Heart left ventricle (tissue), 16 donors: ENCODE results near the gene IFT43. TPM values are rescaled to one million over a fixed set of nuclear protein-coding genes. Genes with fewer than 3 reads are reported as not detected.

Experiments
- ATAC-seq, 4 donors: fragments of 200-7000 bp; cut with Tn5 transposase; one replicate each; pipeline ENCODE4 v1.9.1; 2020 to 2022; ENCODE audit warnings: moderate library complexity in 4 of 4, mild to moderate bottlenecking in 3 of 4, moderate number of reproducible peaks in 1 of 4
- DNase-seq, 5 donors: peaks; one replicate each; pipeline ENCODE4 v3.0.0-alpha.2; 2020
- H3K27ac ChIP-seq, 12 donors: fragments of 200-600 bp; sonication (generic) in 4 of 12; one replicate each; pipeline versions ENCODE4 v1.5.0 to v1.8.0; 2016 to 2022; ENCODE audit warnings: mild to moderate bottlenecking in 2 of 12
- H3K27me3 ChIP-seq, 9 donors: fragments of 200-600 bp; sonication (generic) in 2 of 9; one replicate each; pipeline versions ENCODE4 v1.5.1 to v1.8.0; 2016 to 2022; ENCODE audit warnings: mild to moderate bottlenecking in 3 of 9
- H3K36me3 ChIP-seq, 9 donors: fragments of 200-600 bp; sonication (generic) in 2 of 9; one replicate each; pipeline versions ENCODE4 v1.5.0 to v1.8.0; 2018 to 2022; ENCODE audit warnings: mild to moderate bottlenecking in 2 of 9
- H3K4me1 ChIP-seq, 12 donors: fragments of 200-600 bp; sonication (generic) in 4 of 12; one replicate each; pipeline versions ENCODE4 v1.5.0 to v1.8.0; 2016 to 2022; ENCODE audit warnings: mild to moderate bottlenecking in 3 of 12
- H3K4me3 ChIP-seq, 12 donors: fragments of 200-600 bp; sonication (generic) in 4 of 12; one replicate each; pipeline versions ENCODE4 v1.5.0 to v1.8.0; 2017 to 2022; ENCODE audit warnings: mild to moderate bottlenecking in 9 of 12, moderate library complexity in 4 of 12
- H3K9me3 ChIP-seq, 12 donors: fragments of 200-600 bp; sonication (generic) in 4 of 12; one replicate each; pipeline versions ENCODE4 v1.5.0 to v1.8.0; 2016 to 2022; ENCODE audit warnings: mild to moderate bottlenecking in 1 of 12
- CTCF ChIP-seq, 12 donors: fragments of 200-600 bp; sonication (generic) in 4 of 12; IDR thresholded peaks; one replicate each; pipeline versions ENCODE4 v1.5.0 to v1.8.0; 2018 to 2022; ENCODE audit warnings: antibody characterized with exemption in 12 of 12, mild to moderate bottlenecking in 5 of 12
- POLR2A ChIP-seq, 2 donors: fragments of 450-650 bp; IDR thresholded peaks; one replicate each; pipeline ENCODE4 v1.6.1; 2017; ENCODE audit warnings: antibody characterized with exemption in 2 of 2, mild to moderate bottlenecking in 2 of 2, moderate library complexity in 2 of 2
- WGBS, 4 donors: extraction: QIAGEN DNeasy Blood & Tissue Kit in 2 of 4; methylation state at CpG; one replicate each; pipeline versions ENCODE4 v1.1.5 to v1.1.7; 2013 to 2018; 5-methylcytosine and 5-hydroxymethylcytosine counted together
- intact Hi-C, 10 donors: fragments of 100-400 bp; cut with DNase I; formaldehyde crosslinking; loops; one replicate each; pipeline versions ENCODE4 v1.11.1 to v1.14.2; 2022
- polyA plus RNA-seq, 2 donors: library from polyadenylated mRNA; stranded (reverse); fragments of 200-250 nt; gene quantifications; one replicate each; pipeline ENCODE4 v1.2.3, GENCODE V29; 2013
- total RNA-seq, 9 donors: library from RNA; depleted of rRNA in 2 of 9; stranded (reverse); fragments of >200 nt in 2 of 9; fragmentation: NEBNext Ultra II Directional in 3 of 9; extraction: Animal tissue kit (Norgen Biotek cat#: 25700) in 3 of 9; gene quantifications; one replicate each; pipeline versions ENCODE4 v1.1.0 to v1.2.4, GENCODE V29; 2016 to 2023
- donor health status: ischemic (EF 13 %, LVEDD 7.1; RV severe dilation, severe dysfunction).
- donor health status: healthy with polysubstance abuse.
- donor health status: DM: no; HTN: yes; CAD: no.
- donor health status: DM: no; HTN: no; CAD: no.
- donor health status: ischemic (EF 25% LVEDD 6.9; RV normal size, moderate dysfunction).
- donor health status: ischemic (EF 25% LVEDD 5.7; RV mildly dilated, moderate dysfunction).
- donor health status: healthy.
- donor health status: DM: yes; HTN: yes; CAD: no.
- donor health status: ischemic (EF 35%, LVEDD 5.7; RV mildly dilated, moderate dysfunction).
- donor health status: nonischemic (EF 11% LVEDD 7.7; RV severe dilation, severe dysfunction).
- donor health status: DM: yes; HTN: yes; CAD: no.
- donor health status: PGD.
- donor health status: ischemic (EF 29% LVEDD 5.4; RV normal size, mild dysfunction).
- donor health status: nonischemic (EF 23%, LVEDD 6.1; RV moderate dilation, normal function).

IFT43 gene
- total and polyA plus RNA-seq, 11 donors = 22.8 to 54.7 (median 30.8) TPM

- Histone ChIP-seq H3K27ac (no peak overlapping the region), H3K4me1 (peaks cover 0 to 6% (median 0%) of the 10 kb centered on the region in 12 donors), H3K9me3 (no peaks in the 10 kb centered on the region), H3K4me3 (no peak overlapping the region), H3K27me3 (no peaks in the 10 kb centered on the region), H3K36me3 (peaks cover 0 to 24% (median 19%) of the 10 kb centered on the region in 9 donors)
- no peak for TF ChIP-seq CTCF (IDR thresholded peaks at IDR 0.05)
- no peak for TF ChIP-seq POLR2A (IDR thresholded peaks at IDR 0.05)
- intact Hi-C loops = no loop called here
- DNase-seq (no peak), ATAC-seq (no peak)
- 88 to 95% (median 94%) methylated on average over 7 of the region's 7 CpGs for WGBS, 4 donors
These were observed 96.1 kb downstream of the IFT43 start for GRCh38 chr14:76081642-76082041.

DNA sequence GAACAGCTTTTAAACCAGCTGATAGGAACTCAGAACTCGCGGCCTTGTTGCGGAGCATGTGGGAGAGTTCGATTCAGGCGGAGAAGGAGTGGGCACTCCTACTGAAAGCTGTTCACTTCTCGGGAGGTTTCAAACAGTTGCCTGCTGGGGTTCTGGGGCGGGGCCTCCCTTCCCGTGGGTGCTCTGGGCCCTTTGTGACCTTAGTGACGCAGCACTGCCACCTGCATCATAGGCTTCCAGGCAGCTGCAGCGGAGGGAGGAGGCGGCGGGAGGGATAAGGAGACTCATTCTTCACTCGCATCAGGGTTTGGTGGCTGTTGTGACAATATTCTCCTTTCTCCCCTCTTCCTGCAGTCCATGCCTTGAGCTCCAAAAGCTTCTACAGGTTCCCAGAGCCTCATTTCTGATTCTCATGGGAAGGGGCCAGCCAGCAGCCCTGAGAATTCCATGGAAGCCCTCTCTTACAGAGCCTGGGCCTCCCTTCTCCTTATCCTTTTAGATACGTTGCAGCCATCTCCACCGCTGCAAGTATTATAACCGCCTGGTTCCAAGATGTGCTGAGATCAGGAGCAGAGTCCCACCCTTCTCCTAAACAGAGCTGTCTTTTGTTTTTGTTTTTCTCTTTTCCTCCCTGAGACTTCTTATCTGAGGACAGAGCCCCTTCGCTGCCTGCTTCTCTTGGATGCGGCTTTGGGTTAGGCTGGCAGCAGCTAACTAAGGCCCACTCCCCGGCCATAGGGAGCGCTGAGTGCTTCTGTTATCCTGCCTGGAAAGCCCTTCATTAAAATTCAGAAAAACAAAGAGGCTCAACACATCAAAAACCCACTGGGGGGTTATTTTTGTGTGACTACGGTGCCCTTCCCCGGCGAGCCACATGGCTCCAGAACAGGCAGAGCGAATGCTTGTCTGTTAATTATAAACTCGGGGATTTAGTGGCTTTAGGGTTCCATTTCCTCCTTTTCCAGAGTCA lies 98.5 kb downstream of the IFT43 start:
- Histone ChIP-seq H3K27me3 (no peaks in the 10 kb centered on the region), H3K4me1 (peaks cover 0 to 8% (median 0%) of the 10 kb centered on the region in 12 donors), H3K36me3 (peaks cover 0 to 24% (median 19%) of the 10 kb centered on the region in 9 donors), H3K9me3 (no peaks in the 10 kb centered on the region), H3K4me3 (no peak overlapping the region), H3K27ac (no peak overlapping the region)
- 79 to 88% (median 85%) methylated on average over 23 to 25 of the region's 25 CpGs for WGBS, 4 donors
- no peak for DNase-seq
- ATAC-seq = no peak
- intact Hi-C loops = no loop called here
- no peak for TF ChIP-seq POLR2A (IDR thresholded peaks at IDR 0.05)
- no peak for TF ChIP-seq CTCF (IDR thresholded peaks at IDR 0.05)

GRCh38 chr14:76085358-76085757 lies 99.8 kb downstream of the IFT43 start:
- ATAC-seq = no peak
- intact Hi-C loops = no loop called here
- 77 to 92% (median 90%) methylated on average over 3 of the region's 3 CpGs for WGBS, 4 donors

More at GRCh38 chr14:76085358-76085757, 99.8 kb downstream of the IFT43 start:
- H3K27me3 ChIP-seq = no peaks in the 10 kb centered on the region
- no peak overlapping the region for H3K4me3 ChIP-seq
- no peaks in the 10 kb centered on the region for H3K9me3 ChIP-seq
- H3K4me1 ChIP-seq = peaks cover 0 to 15% (median 0%) of the 10 kb centered on the region in 12 donors
- DNase-seq = no peak
- no peak overlapping the region for H3K27ac ChIP-seq
- TF ChIP-seq CTCF (IDR thresholded peaks at IDR 0.05) = no peak
- TF ChIP-seq POLR2A (IDR thresholded peaks at IDR 0.05) = no peak
- peaks cover 0 to 24% (median 19%) of the 10 kb centered on the region in 9 donors for H3K36me3 ChIP-seq
